PC-9 (cell line): ENCODE measurements around the gene FGFR3.

Experiments
- CTCF ChIP-seq: fragments of 200-600 bp; sonication (generic); conservative IDR thresholded peaks from 2 replicates; pipeline ENCODE4 v1.6.1; 2017; ENCODE audit warnings: mixed run types, antibody characterized with exemption, mild to moderate bottlenecking, moderate library complexity
- EZH2 ChIP-seq: fragments of 200-600 bp; sonication (generic); IDR thresholded peaks from 2 replicates; pipeline ENCODE4 v1.8.0; 2017; ENCODE audit warnings: antibody characterized with exemption, low read depth

GRCh38 chr4:1808851-1809753, 16.0 kb downstream of the FGFR3 start:
- TF ChIP-seq EZH2 (no peak), CTCF (no peak)
